Activated B cell treated with CpG ODN at 0.5 μM for 24 hours (primary cell): ENCODE measurements around the gene NRTN. TPM values are rescaled to one million over a fixed set of nuclear protein-coding genes. Genes with fewer than 3 reads are reported as not detected.

Experiments
- ATAC-seq: fragments of 200-7000 bp; cut with Tn5 transposase; one replicate; pipeline ENCODE4 v1.10.0; 2021; ENCODE audit warnings: low read depth, mild to moderate bottlenecking, moderate library complexity
- CTCF ChIA-PET: fragments of 350-600 bp; sonication (Branson Sonifier 250); formaldehyde crosslinking; loops from one replicate; lab custom pipeline; 2021; ENCODE audit warnings: antibody characterized with exemption; lab: Charles Lee
- POLR2A ChIA-PET: fragments of 350-600 bp; sonication (Branson Sonifier 250); formaldehyde crosslinking; loops from one replicate; lab custom pipeline; 2021; ENCODE audit warnings: antibody characterized with exemption; lab: Charles Lee
- DNase-seq: peaks from one replicate; pipeline ENCODE4 v3.0.0; 2022
- H3K27ac Mint-ChIP-seq: one replicate; pipeline ENCODE4 v1.8.0; 2020; ENCODE audit warnings: mixed read lengths
- H3K27me3 Mint-ChIP-seq: one replicate; pipeline ENCODE4 v1.8.0; 2021; ENCODE audit warnings: mixed read lengths
- H3K36me3 Mint-ChIP-seq: one replicate; pipeline ENCODE4 v1.8.0; 2021; ENCODE audit warnings: low read depth, mixed read lengths
- H3K4me1 Mint-ChIP-seq: one replicate; pipeline ENCODE4 v1.8.0; 2021; ENCODE audit warnings: mixed read lengths
- H3K4me3 Mint-ChIP-seq: one replicate; pipeline ENCODE4 v1.8.0; 2020; ENCODE audit warnings: mild to moderate bottlenecking, mixed read lengths
- H3K9me3 Mint-ChIP-seq: one replicate; pipeline ENCODE4 v1.8.0; 2020; ENCODE audit warnings: mixed read lengths
- CTCF ChIP-seq: fragments of 200-600 bp; IDR thresholded peaks from one replicate; pipeline ENCODE4 v1.8.0; 2022; ENCODE audit warnings: antibody characterized with exemption, mild to moderate bottlenecking
- intact Hi-C: fragments of 100-400 bp; cut with micrococcal nuclease; formaldehyde crosslinking; loops from one replicate; pipeline ENCODE4 v1.15.1; 2024
- total RNA-seq: library from RNA; stranded (reverse); gene quantifications from 2 replicates; pipeline ENCODE4 v1.2.3, GENCODE V29; 2022

NRTN gene
- total RNA-seq, 1 donor from 2014 or later = 0.42 TPM

- no peaks in the 10 kb centered on the region for H3K9me3 Mint-ChIP-seq
- CTCF ChIA-PET = no interaction called here
- no peak for TF ChIP-seq CTCF
- H3K27ac Mint-ChIP-seq = no peak overlapping the region
- H3K4me1 Mint-ChIP-seq = peaks cover 15% of the 10 kb centered on the region
- no peak overlapping the region for H3K4me3 Mint-ChIP-seq
- POLR2A ChIA-PET = no interaction called here
- intact Hi-C loops = no loop called here
- no peaks in the 10 kb centered on the region for H3K27me3 Mint-ChIP-seq
- no peak for ATAC-seq
- peaks cover 58% of the 10 kb centered on the region for H3K36me3 Mint-ChIP-seq
- no peak for DNase-seq
Observed at GRCh38 chr19:5786593-5787408, 18.1 kb upstream of the NRTN start.

GRCh38 chr19:5787409-5788182 is 17.3 kb upstream of the NRTN start:
- DNase-seq = no peak
- no peak for ATAC-seq
- H3K9me3 Mint-ChIP-seq = no peaks in the 10 kb centered on the region

GRCh38 chr19:5788422-5788821 is 16.4 kb upstream of the NRTN start:
- ChIA-PET CTCF (no interaction called here), POLR2A (interaction anchor here (0.6 to 1.0 kb wide), 2 partner anchors 10 to 166 kb away, joined by 3 to 13 read pairs; partner anchors contain the start of gene SAFB2)
- no peak overlapping the region for H3K27ac Mint-ChIP-seq
- ATAC-seq = no peak
- H3K4me3 Mint-ChIP-seq = no peak overlapping the region
- H3K27me3 Mint-ChIP-seq = peaks cover 3% of the 10 kb centered on the region
- no peak for TF ChIP-seq CTCF
- no peak for DNase-seq
- H3K4me1 Mint-ChIP-seq = peaks cover 15% of the 10 kb centered on the region
- H3K9me3 Mint-ChIP-seq = no peaks in the 10 kb centered on the region
- intact Hi-C loops = no loop called here
- H3K36me3 Mint-ChIP-seq = peaks cover 58% of the 10 kb centered on the region

More at GRCh38 chr19:5787409-5788182, 17.3 kb upstream of the NRTN start:
- intact Hi-C loops = no loop called here
- ChIA-PET CTCF (no interaction called here), POLR2A (interaction anchor here (1.0 kb wide), 1 partner anchor 165 kb away, joined by 3 read pairs; the partner anchor contains the start of gene SAFB2)
- no peak for TF ChIP-seq CTCF
- H3K36me3 Mint-ChIP-seq = peaks cover 58% of the 10 kb centered on the region
- H3K4me1 Mint-ChIP-seq = peaks cover 15% of the 10 kb centered on the region
- no peak overlapping the region for H3K27ac Mint-ChIP-seq
- no peaks in the 10 kb centered on the region for H3K27me3 Mint-ChIP-seq
- H3K4me3 Mint-ChIP-seq = no peak overlapping the region

GRCh38 chr19:5789351-5789761 is 15.5 kb upstream of the NRTN start:
- DNase-seq (no peak), ATAC-seq (no peak)
- H3K4me3 Mint-ChIP-seq = no peak overlapping the region
- TF ChIP-seq CTCF = no peak
- no peaks in the 10 kb centered on the region for H3K9me3 Mint-ChIP-seq
- no peak overlapping the region for H3K27ac Mint-ChIP-seq
- H3K27me3 Mint-ChIP-seq = peaks cover 3% of the 10 kb centered on the region
- POLR2A ChIA-PET = interaction anchor here (1.5 to 2.9 kb wide), 3 partner anchors 39 to 166 kb away, joined by 4 to 15 read pairs (median 5); partner anchors contain the start of genes SAFB, SAFB2 and VMAC
- CTCF ChIA-PET = interaction anchor here (2.3 kb wide), 1 partner anchor 15 kb away, joined by 10 read pairs; no protein-coding TSS in a partner anchor
- H3K4me1 Mint-ChIP-seq = peaks cover 15% of the 10 kb centered on the region
- peaks cover 52% of the 10 kb centered on the region for H3K36me3 Mint-ChIP-seq
- intact Hi-C loops = no loop called here
